Measurements from ENCODE around the gene PTPRD. TPM values are rescaled to one million over a fixed set of nuclear protein-coding genes. Genes with fewer than 3 reads are reported as not detected.

PTPRD gene
- total RNA-seq, 1 donor from 2014 or later, result 532 TPM

DNA sequence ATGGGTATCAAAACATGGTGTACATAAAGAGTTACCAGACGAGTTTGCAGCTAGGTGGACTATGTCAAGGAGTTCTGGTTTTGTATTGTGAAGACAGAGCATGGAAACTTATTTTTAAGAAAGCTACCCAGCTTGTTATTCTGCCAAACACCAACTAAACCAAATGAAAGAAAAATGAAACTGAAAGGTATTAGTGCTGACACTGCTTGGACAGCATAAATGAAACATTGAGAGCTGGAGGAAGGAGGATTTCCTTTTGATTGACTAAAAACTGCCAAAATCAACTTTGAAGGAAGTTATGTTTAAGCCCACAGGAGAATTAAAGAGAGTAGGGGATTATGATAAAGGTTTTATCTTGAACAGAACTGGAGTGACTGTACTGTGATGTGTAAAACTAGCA lies 766.2 kb downstream of the PTPRD start:
- Mint-ChIP-seq H3K27ac (ENCODE audit: unreplicated experiment) (no peak overlapping the region), H3K36me3 (ENCODE audit: unreplicated experiment) (no peaks in the 10 kb centered on the region), H3K27me3 (ENCODE audit: unreplicated experiment) (no peaks in the 10 kb centered on the region), H3K4me1 (ENCODE audit: low read depth, unreplicated experiment) (no peaks in the 10 kb centered on the region), H3K9me3 (ENCODE audit: unreplicated experiment) (no peaks in the 10 kb centered on the region), H3K4me3 (ENCODE audit: unreplicated experiment) (no peak overlapping the region)
- TF ChIP-seq, protein P1, sequence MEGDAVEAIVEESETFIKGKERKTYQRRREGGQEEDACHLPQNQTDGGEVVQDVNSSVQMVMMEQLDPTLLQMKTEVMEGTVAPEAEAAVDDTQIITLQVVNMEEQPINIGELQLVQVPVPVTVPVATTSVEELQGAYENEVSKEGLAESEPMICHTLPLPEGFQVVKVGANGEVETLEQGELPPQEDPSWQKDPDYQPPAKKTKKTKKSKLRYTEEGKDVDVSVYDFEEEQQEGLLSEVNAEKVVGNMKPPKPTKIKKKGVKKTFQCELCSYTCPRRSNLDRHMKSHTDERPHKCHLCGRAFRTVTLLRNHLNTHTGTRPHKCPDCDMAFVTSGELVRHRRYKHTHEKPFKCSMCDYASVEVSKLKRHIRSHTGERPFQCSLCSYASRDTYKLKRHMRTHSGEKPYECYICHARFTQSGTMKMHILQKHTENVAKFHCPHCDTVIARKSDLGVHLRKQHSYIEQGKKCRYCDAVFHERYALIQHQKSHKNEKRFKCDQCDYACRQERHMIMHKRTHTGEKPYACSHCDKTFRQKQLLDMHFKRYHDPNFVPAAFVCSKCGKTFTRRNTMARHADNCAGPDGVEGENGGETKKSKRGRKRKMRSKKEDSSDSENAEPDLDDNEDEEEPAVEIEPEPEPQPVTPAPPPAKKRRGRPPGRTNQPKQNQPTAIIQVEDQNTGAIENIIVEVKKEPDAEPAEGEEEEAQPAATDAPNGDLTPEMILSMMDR (IDR thresholded peaks at IDR 0.05; ENCODE audit: partially characterized antibody, unreplicated experiment), result no peak
- DNase-seq, result no peak

DNA sequence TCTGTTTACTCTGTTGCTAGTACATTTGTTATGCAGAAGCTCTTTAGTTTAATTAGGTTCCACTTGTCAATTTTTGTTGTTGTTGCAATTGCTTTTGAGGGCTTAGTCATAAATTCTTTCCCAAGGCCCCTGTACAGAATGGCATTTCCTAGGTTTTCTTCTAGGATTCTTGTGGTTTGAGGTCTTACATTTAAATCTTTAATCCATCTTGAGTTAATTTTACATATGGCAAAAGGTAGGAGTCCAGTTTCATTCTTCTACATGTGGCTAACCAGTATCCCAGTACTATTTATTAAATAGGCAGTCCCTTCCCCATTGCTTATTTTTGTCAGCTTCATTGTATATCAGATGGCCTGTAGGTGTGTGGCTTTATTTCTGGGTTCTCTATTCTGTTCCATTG lies 792.4 kb downstream of the PTPRD start:
- TF ChIP-seq, protein P1 (IDR thresholded peaks at IDR 0.05; ENCODE audit: partially characterized antibody, unreplicated experiment), result no peak
- H3K36me3 Mint-ChIP-seq (ENCODE audit: unreplicated experiment), result no peaks in the 10 kb centered on the region
- no peak overlapping the region for H3K27ac Mint-ChIP-seq (ENCODE audit: unreplicated experiment)
- no peak for DNase-seq
- no peak overlapping the region for H3K4me3 Mint-ChIP-seq (ENCODE audit: unreplicated experiment)
- H3K4me1 Mint-ChIP-seq (ENCODE audit: low read depth, unreplicated experiment), result no peaks in the 10 kb centered on the region
- H3K9me3 Mint-ChIP-seq (ENCODE audit: unreplicated experiment), result no peaks in the 10 kb centered on the region
- H3K27me3 Mint-ChIP-seq (ENCODE audit: unreplicated experiment), result no peaks in the 10 kb centered on the region

DNA sequence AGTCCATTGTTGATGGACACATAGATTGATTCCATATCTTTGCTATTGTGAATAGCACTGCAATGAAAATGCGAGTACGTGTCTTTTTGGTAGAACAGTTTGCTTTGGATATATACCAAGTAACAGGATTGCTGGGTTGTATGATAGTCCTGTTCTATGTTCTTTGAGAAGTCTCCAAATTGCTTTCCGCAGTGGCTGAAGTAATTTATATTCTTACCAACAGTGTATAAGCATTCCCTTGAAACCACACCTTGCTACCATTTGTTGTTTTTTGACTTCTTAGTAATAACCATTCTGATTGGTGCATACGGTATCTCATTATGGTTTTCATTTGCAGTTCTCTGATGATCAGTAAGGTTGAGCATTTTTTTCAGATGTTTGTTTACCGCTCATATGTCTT lies 792.9 kb downstream of the PTPRD start:
- no peaks in the 10 kb centered on the region for H3K36me3 Mint-ChIP-seq (ENCODE audit: unreplicated experiment)
- no peaks in the 10 kb centered on the region for H3K4me1 Mint-ChIP-seq (ENCODE audit: low read depth, unreplicated experiment)
- H3K27ac Mint-ChIP-seq (ENCODE audit: unreplicated experiment), result no peak overlapping the region
- TF ChIP-seq, protein P1 (IDR thresholded peaks at IDR 0.05; ENCODE audit: partially characterized antibody, unreplicated experiment), result no peak
- no peaks in the 10 kb centered on the region for H3K9me3 Mint-ChIP-seq (ENCODE audit: unreplicated experiment)
- H3K27me3 Mint-ChIP-seq (ENCODE audit: unreplicated experiment), result no peaks in the 10 kb centered on the region
- H3K4me3 Mint-ChIP-seq (ENCODE audit: unreplicated experiment), result no peak overlapping the region
- DNase-seq, result no peak

DNA sequence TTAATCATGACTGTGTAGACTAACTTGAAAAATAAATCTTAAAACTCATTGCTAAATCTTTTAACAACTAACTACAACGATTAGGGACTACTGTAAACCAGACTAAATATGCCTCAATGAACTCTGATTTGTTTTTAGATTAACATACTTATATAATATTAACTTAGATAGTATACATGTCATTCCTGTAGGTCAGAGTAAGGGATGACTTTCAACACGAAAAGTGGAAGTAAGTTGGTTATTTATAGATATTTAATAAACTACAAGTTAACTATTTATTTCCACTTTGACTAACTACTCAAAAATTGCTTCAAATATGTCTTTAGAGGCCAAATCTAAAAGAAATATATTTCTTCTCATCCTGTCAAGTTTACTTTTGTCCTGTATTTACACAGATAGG lies 795.6 kb downstream of the PTPRD start:
- Mint-ChIP-seq H3K27me3 (ENCODE audit: unreplicated experiment) (no peaks in the 10 kb centered on the region), H3K27ac (ENCODE audit: unreplicated experiment) (no peak overlapping the region), H3K9me3 (ENCODE audit: unreplicated experiment) (no peaks in the 10 kb centered on the region), H3K4me3 (ENCODE audit: unreplicated experiment) (no peak overlapping the region), H3K4me1 (ENCODE audit: low read depth, unreplicated experiment) (no peaks in the 10 kb centered on the region), H3K36me3 (ENCODE audit: unreplicated experiment) (no peaks in the 10 kb centered on the region)
- TF ChIP-seq, protein P1 (IDR thresholded peaks at IDR 0.05; ENCODE audit: partially characterized antibody, unreplicated experiment), result no peak
- no peak for DNase-seq

DNA sequence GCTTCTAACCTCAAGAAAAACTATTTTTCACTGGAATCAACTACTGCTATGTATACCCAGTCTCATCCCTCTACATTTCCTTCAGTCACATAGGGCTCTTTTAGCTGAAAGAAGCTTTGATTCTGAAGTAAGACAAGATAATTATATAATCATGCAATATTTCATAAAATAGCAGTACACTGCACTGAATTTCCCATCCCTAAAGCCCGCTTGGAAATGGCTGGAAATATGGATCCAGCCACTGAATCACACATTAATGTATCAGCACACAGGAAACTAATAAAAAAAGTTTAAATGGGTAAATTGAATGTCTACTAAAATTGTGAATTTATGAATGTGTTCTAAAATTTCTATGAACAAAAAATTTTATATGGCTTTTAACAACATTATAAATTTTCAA lies 808.7 kb downstream of the PTPRD start:
- DNase-seq, result no peak
- TF ChIP-seq, protein P1 (IDR thresholded peaks at IDR 0.05; ENCODE audit: partially characterized antibody, unreplicated experiment), result no peak
- H3K27me3 Mint-ChIP-seq (ENCODE audit: unreplicated experiment), result no peaks in the 10 kb centered on the region
- H3K9me3 Mint-ChIP-seq (ENCODE audit: unreplicated experiment), result no peaks in the 10 kb centered on the region
- H3K36me3 Mint-ChIP-seq (ENCODE audit: unreplicated experiment), result no peaks in the 10 kb centered on the region
- no peak overlapping the region for H3K4me3 Mint-ChIP-seq (ENCODE audit: unreplicated experiment)
- no peaks in the 10 kb centered on the region for H3K4me1 Mint-ChIP-seq (ENCODE audit: low read depth, unreplicated experiment)
- H3K27ac Mint-ChIP-seq (ENCODE audit: unreplicated experiment), result no peak overlapping the region
